Activated CD8-positive, alpha-beta memory T cell treated with anti-CD3 and anti-CD28 coated beads, Interleukin-2, amount 50 U/mL, for 48 hours (primary cell): ENCODE data around the gene MELK.
"Not testable (repeated sequence)": the region's sequence is repeated elsewhere in the genome, so short reads cannot be mapped to it uniquely, and the experiment has no call there.

Source experiments
- DNase-seq: peaks from one replicate; pipeline ENCODE4 v3.0.0-alpha.2; 2020

MELK gene

GRCh38 chr9:36572515-36573418 lies at the start of gene MELK:
Gene MELK, plus strand, starts transcription at chr9:36572895. Its CDS starts 8,787 bp downstream, at chr9:36581682.
- DNase-seq = peak; percentile 96

- DNase-seq = no peak
These were observed 42.5 kb upstream of the MELK start for GRCh38 chr9:36530224-36530623.

GRCh38 chr9:36532353-36532752 lies 40.3 kb upstream of the MELK start:
- DNase-seq = no peak

- not testable (repeated sequence) for DNase-seq
These were observed 39.0 kb upstream of the MELK start for GRCh38 chr9:36533726-36534125.

GRCh38 chr9:36535107-36535506 lies 37.6 kb upstream of the MELK start:
- no peak for DNase-seq

GRCh38 chr9:36537861-36538260 lies 34.8 kb upstream of the MELK start:
- no peak for DNase-seq

- DNase-seq = no peak
These were observed 30.3 kb upstream of the MELK start for GRCh38 chr9:36542355-36542754.

GRCh38 chr9:36543916-36544315 lies 28.8 kb upstream of the MELK start:
- DNase-seq = no peak

- no peak for DNase-seq
These were observed 25.1 kb upstream of the MELK start for GRCh38 chr9:36547598-36547997.

- DNase-seq = no peak
These were observed 24.2 kb upstream of the MELK start for GRCh38 chr9:36548454-36548853.

GRCh38 chr9:36550135-36550534 lies 22.6 kb upstream of the MELK start:
- DNase-seq = no peak

GRCh38 chr9:36550631-36551098 lies 22.0 kb upstream of the MELK start:
- DNase-seq = not testable (repeated sequence)

- DNase-seq = no peak
These were observed 21.6 kb upstream of the MELK start for GRCh38 chr9:36551129-36551528.

GRCh38 chr9:36551910-36552309 lies 20.8 kb upstream of the MELK start:
- DNase-seq = no peak

GRCh38 chr9:36559036-36559695 lies 13.5 kb upstream of the MELK start:
- no peak for DNase-seq

- DNase-seq = no peak
These were observed 11.9 kb upstream of the MELK start for GRCh38 chr9:36560771-36561170.

- not testable (repeated sequence) for DNase-seq
These were observed 9.9 kb upstream of the MELK start for GRCh38 chr9:36562801-36563200.

- no peak for DNase-seq
These were observed 5.9 kb upstream of the MELK start for GRCh38 chr9:36566813-36567221.

- DNase-seq = not testable (repeated sequence)
These were observed 4.0 kb upstream of the MELK start for GRCh38 chr9:36568681-36569080.

GRCh38 chr9:36571333-36571732 lies 1.4 kb upstream of the MELK start:
- DNase-seq = no peak

GRCh38 chr9:36574045-36574444 lies 1.4 kb downstream of the MELK start:
- not testable (repeated sequence) for DNase-seq

- DNase-seq = no peak
These were observed 2.8 kb downstream of the MELK start for GRCh38 chr9:36575411-36575882.

GRCh38 chr9:36576866-36577265 lies 4.2 kb downstream of the MELK start:
- DNase-seq = no peak
